Activated CD8-positive, alpha-beta memory T cell treated with anti-CD3 and anti-CD28 coated beads, Interleukin-2, amount 50 U/mL, for 4 hours (primary cell): Measurements from ENCODE around the gene INPP5A.
"Not testable (repeated sequence)": the region's sequence is repeated elsewhere in the genome, so short reads cannot be mapped to it uniquely, and the experiment has no call there.

Source experiments
- DNase-seq: peaks from one replicate; pipeline ENCODE4 v3.0.0-alpha.2; 2020

The INPP5A gene

DNA sequence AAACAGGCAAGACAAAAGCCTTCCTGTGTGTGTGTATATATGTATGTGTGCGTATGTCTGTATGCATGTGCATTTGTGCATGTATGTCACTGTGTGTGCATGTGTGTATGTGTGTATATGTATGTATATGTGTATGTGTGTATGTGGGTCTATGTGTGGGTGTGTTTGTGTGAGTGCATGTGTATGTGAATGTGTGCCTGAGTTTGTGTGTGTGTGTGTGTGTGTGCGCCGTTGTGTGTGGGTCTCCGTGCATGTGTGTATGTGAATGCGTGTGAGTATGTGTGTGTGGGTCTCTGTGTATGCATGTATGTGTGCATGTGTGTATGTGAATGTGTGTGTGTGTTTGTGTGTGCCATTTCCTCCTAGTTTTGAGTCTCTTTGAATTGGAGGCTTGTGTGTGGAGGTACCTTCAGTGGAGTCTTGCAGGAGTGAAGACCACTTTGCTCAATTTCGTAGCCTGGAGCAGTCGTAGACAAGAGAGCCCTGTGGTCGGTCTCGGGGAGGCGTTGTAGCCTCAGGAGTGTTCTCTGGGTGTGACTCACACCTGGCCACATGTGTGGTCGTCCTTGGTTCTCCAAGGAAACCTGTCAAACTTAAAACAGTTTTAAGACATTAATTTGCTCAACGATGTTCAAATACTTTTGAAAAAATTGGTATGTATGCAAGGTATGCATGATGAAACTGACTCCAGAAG is 28.1 kb downstream of the INPP5A start:
- DNase-seq: no peak

DNA sequence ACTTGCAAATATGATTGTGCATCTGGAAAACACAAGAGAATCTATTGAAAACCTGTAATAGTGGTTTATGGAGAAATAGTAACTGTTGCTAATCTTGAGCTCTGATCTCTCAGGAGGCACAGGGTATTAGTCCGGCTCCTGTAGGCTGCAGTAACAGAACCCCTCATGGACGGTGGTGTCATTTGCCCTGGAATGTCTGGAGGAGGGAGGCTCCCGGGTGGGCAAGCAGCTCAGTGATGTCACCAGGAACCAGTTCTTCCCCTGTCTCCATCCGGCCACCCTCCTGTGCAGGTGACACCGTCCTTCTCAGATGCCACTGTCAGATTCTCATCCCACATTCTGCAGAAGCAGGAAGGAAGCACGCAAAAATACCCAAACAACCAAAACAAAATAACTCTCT is 29.3 kb downstream of the INPP5A start:
- DNase-seq: no peak

DNA sequence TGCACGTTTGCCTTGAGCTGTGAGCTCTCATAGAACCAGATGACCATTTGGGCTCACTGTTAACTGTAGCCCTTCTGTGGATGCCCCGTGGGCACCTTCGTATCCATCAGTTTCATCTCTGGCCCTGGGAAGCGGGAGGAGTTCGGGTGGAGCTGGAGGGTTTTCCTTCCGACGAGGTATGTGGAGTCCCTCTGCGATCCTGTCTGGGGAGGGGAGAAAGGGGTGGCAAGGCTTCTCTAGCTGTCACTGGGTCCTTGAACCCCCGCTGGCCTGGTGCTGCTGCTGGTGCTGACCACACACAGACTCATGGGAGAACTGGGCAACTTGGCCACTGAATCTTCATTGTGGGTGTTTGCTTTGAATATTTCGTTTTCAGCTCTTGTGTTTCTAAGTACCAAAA is 32.7 kb downstream of the INPP5A start:
- DNase-seq: no peak

DNA sequence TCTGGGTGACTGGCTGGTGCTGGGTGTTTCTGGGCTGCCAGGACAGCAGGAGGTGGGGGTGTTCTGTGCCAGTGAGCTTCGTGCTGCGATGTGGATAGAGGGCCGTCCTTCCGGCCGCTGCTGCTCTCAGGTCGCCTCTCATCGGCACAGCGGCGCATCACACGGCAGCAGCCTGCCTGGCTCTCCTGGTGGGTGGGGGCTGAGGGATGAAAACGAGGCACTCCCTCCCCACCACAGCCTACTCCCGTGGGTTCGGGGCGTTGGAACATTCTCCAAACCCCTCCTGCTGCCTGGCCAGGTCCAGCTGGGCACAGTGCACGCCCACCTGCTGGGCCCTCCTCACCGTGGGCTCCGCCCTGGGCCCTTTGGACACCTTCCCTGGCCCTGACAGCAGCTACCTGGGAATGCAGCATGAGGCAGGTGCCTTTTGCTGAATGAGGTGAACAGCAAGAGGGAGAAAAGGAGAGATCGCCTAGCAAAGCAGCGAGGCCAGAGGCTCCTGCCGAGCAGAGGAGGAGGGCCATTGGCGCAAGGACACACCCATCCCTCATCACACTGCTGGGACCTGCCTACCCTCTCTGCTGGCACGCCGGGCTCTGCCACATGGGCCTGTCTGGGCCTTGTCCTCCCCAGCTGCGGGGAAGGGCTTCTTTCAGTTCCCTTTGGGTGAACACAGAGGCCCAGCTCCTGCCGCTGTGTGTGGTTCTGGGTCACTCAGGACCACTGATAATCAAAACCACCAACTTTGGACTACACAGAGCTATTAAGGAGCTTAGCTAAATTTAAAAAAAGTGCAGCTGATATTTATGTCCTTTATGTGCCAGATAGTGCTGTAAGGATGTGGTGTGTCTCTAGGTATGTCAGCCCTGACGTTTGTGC is 33.4 kb downstream of the INPP5A start:
- no peak for DNase-seq

DNA sequence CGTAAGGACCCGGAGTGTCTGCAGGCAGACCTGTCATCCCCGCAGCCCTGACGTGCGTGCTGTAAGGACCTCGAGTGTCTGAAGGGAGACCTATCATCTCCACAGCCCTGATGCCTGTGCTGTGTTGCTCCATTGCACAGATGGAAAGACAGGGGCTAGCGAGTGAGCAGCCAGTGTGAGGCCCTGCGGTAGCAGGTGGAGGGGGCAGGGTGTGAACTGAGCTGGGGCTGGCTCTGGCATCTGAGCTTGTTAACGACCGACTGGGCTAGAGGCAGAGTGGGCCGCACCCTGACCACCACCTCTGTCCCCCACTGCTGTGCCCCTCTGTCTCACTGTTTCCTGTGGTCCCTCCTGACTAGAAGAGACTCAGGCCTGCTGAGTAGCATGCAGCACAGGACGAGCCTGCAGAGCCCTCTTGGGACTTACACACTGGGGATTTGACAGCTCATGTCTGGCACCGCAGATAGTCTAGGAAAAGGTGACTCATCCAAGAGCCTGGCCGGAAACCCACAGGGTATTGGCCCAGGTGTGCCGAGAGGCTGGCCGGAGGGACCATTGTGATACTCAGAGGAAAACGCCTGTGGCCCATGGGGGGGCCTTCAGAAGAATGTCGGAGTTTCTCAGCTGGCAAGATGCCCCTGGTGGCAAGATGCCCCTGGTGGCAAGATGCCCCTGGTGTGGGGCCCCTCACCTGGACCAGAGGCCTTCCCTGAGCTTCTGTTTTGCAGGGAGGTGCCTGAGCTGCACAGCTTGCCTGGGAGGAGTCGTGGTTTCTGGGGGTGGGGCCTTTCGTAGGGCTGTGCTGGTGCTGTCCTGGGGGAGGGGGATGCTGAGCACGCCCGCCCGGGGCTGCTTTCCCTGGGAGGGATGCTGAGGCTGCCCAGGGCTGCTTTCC is 34.3 kb downstream of the INPP5A start:
- DNase-seq: peak; percentile 52

DNA sequence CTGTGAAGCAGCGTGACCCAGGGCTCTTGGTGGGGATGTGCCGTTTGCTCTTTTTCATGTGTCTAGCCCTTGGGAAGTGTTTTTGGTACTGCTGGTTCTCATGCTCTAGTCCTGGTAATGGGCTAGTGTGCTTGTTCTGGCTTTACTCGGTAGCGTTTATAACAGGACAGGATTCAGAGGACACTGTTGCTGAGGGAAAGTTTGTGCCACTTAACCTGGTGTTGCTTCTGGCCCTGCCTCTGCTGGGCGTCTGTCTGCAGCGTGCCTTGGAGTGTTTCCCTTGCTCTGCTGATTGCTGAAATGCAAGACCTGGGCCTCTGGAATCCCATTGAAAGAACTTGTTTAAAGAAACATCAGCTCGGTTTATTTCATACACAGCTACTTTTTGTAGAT is 35.0 kb downstream of the INPP5A start:
- DNase-seq: no peak

DNA sequence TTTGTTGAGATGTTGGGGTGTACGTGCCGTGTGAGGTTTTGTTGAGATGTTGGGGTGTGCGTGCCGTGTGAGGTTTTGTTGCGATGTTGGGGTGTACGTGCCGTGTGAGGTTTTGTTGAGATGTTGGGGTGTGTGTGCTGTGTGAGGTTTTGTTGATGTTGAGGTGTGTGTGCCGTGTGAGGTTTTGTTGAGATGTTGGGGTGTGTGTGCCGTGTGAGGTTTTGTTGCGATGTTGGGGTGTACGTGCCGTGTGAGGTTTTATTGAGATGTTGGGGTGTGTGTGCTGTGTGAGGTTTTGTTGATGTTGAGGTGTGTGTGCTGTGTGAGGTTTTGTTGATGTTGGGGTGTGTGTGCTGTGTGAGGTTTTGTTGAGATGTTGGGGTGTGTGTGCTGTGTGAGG is 35.4 kb downstream of the INPP5A start:
- not testable (repeated sequence) for DNase-seq

DNA sequence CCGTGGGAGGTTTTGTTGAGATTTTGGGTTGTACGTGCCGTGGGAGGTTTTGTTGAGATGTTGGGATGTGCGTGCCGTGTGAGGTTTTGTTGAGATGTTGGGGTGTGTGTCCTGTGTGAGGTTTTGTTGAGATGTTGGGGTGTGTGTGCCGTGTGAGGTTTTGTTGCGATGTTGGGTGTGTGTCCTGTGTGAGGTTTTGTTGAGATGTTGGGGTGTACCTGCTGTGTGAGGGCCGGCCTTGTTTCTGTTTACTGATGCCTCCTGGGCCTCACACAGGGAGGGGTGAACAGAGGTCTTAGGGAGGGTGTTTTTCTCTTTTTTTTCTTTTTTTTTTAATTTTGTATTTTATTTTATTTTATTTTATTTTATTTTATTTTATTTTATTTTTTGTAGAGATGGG is 36.7 kb downstream of the INPP5A start:
- DNase-seq: no peak

DNA sequence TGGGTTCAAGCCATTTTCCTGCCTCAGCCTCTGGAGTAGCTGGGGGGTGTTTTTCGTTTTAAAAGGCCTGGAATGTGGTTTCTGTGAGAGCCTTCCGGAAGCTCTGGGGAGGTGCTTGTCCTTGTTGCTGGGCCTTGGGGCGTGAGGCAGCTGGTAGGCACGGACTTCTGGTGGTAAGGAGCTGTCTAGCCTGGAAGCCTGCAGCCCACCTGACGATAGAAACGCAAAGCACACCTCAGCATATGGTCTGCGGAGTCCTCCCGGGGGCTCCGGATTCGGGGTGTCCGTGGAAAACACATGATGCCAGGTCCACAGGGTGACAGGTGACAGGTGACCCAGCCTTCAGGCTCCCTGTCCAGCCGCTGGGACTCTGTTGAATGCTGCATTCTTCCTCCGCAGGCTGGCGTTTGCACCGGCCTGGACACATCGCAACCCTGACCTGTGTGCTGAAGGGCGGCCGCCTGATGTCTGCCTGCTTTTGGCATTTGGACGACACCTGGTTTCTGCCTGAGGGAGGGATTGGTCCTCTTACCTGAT is 37.3 kb downstream of the INPP5A start:
- DNase-seq: no peak

DNA sequence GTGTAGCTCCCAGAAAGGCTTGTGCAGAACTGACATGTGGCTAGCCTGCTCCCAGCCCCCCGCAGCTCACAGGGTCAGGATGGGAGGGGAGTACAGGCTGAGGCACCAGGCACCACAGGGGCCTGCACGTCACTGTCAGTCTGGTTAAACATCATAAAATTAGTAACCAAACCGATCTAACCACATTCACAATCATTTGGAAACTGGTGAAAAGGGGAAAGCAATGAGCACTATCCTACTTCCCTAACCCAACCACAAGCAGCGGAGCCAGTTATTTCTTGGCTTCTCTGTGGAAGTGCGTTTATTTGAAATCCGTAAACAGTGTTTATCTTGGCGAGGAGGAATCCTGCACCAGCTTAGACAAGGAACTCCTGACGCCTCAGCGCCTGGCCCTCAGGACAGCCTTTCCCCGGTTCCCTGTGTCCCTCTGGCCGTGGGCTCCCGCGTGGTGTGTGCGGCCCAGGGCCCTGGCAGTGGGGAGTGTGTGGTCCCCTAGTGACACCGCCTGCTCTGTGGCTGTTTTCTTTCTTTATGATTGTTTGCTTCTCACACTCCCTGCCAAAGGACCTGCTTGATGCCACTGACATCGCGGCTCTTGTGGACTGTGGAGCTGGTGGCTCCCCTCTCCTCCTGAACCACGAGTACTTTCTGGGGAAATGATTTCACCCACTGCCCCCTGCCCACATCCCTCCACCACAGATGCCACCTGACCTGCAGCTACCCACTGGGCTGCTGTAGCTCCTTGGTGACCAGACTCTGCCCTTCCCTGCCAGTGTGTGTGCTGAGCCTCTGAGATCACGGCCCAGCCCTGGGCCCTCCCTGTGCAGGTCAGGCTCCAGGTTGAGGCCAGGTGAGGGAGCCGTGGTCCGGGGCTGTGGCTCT is 38.0 kb downstream of the INPP5A start:
- DNase-seq: no peak

DNA sequence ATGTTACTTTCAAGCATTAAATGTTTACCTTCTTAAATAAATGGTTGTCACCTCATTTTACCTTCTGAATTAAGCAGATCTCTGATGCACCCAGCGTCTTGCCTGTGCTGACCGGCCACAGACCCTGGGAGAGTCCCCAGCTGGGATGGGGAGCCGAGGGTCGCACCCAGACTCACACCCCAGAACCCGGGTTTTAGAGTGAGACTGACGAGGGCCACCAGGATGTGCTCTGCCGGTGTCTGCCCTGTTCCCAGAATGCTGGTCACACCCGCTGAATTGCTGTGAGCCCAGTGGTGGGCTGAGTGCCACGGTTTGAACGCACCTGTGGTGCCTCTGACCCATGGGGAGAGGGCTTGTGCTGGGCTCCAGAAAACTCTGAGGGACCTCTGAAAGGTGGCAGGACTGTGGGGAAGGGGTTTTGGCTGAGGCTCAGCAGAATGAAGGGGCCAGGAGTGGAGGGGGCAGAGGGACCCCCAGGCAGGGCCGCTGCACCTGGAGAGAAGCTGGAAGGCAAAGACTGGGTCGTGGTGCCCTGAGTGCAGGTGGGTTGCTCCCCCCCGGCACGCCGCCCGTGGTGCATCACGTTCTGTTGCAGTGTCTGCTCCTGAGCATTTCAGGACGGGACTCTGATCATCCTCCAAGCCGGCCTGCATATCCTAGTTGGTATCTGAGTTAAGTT is 39.2 kb downstream of the INPP5A start:
- no peak for DNase-seq

DNA sequence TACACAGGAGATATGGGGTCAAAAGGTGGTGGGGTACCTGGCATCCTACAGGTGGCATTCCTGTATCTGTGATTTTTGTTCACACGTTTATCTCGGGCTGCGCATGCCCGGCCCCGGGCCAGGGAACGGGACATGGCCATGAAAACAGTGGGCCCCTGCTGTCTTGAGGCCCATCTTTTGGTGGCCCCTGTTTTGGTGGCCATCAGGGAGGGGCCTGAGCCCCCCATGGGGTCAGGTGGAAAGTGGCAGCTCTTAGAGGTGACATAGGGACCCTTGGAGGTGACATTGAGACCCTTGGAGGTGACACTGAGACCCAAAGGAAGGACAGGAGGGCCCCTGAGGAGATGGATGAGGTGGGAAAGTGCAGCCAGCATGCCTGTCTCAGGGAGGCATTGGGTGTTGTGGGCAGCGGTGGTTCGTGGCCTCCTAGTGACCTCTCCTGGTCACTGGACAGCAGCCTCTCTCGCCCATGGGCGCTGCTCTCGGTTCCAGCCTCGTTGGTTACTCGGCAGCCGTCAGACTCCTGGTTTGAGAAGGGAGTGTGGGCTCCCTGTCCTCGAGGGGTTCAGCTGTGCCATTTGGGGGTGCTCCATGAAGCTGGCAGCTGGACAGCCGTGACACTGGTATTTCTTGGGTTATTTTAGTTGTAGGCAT is 39.9 kb downstream of the INPP5A start:
- DNase-seq: no peak

DNA sequence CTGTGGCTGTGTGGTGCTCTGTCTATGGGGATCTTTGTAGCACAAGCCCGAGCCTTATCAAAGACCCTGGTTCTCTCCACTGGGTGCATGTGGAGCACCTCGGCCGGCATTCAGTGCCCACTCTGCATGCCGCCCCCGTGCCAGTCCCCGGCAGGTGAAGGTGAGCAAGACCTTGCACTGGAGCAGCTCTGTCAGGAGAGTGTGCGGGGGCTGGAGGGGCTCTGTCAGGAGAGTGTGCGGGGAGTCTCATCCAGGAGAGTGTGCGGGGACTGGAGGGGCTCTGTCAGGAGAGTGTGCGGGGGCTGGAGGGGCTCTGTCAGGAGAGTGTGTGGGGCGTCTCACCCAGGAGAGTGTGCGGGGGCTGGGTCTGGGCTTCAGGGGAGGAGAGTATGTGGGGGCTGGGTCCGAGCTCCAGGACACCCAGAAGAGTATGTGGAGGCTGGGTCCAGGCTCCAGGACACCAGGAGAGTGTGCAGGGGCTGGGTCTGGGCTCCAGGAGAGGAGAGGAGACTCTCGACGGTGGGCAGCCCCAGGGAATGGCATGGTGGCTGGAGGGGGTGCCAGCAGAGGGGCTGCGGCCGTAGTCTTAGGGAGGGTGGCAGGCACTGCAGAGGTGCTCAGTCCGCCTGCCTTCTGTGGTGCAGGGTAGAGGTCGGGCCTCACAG is 40.8 kb downstream of the INPP5A start:
- DNase-seq: no peak

DNA sequence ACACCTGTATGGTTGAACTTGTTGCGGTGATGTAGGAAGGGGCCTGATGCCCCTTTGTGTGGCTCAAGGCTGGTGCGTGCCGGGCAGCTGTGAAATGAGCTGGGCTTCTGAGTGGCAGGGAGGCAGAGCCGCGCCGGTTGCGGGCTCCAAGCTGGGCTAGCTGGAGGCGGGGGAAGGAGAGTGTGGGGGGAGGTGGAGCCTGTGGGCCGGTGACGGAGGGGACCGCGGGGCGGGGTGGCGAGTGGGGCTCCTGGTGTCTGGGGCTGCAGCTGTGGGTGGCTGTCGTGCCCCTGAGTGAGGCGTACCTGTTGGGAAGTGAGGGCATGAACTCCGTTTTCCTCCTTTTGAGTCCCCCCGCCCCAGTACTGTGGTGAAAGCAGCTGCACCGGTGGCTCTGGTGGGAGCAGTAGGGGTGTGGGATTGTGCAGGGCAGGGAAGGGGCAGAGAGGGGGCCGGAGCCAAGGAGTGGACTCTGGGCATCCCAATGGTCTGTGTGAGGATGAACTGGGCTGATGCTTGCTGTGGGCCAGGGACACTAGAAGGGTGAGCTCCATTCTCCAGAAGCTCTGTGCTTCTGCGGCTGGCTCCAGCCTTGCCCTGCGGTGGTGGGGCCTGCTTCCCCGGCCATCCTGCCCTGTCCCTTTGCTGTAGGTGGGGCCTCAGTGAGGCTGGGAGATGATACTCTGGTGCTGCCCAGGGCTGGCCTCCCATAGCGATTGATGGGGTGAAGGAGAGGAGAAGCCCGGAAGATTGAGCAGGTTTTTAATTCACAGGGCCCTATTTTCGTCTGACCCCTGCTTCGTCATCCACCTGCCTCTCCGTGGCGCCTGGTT is 41.7 kb downstream of the INPP5A start:
- no peak for DNase-seq

DNA sequence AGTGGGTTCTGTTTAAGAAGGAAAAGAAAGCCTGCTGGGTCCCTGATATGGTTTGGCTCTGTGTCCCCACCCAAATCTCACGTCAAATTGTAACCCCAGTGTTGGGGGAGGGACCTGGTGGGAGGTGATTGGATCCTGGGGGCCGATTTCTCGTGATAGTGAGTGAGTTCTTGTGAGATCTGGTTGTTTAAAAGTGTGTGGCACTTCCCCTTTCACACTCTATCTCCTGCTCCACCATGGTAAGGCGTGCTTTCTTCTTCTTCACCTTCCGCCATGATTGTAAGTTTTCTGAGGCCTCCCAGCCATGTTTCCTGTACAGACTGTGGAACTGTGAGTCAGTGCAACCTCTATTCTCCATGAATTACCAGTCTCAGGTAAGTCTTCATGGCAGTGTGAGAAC is 42.6 kb downstream of the INPP5A start:
- DNase-seq: no peak

DNA sequence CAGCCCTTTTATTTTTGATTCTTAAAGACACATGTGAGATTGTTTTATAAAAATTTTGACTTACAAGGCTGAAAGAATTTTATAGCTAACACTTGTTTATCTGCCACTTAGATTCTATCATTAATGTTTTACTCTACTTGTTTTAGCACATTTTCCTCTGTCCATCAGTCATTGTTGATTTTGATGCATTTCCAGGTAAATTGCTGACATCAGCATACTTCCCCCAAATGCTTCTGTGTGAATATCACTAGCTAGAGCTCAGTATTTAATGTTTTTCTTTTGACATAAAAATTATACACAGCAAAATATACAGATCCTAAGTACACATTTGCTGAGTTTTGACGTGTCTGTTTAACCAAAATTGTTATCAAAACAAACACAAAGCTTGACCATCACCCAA is 43.0 kb downstream of the INPP5A start:
- no peak for DNase-seq

DNA sequence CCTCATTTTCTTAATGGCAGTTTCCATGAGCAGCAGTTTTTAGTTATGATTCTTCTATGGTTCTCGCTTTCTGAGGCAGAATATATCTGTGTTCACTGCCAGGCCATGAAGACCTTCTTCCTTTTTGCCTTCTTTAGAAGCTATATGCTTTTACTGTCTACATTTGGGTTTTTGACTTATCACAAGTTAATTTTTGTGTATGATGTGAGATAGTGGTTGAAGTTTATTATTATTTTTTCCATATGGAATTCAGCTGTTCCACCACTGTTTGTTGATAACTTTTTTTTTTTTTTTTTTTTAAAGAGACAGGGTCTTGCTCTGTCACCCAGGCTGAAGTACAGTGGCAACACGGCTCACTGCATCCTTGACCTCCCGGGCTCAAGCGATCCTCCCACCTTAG is 44.5 kb downstream of the INPP5A start:
- no peak for DNase-seq

DNA sequence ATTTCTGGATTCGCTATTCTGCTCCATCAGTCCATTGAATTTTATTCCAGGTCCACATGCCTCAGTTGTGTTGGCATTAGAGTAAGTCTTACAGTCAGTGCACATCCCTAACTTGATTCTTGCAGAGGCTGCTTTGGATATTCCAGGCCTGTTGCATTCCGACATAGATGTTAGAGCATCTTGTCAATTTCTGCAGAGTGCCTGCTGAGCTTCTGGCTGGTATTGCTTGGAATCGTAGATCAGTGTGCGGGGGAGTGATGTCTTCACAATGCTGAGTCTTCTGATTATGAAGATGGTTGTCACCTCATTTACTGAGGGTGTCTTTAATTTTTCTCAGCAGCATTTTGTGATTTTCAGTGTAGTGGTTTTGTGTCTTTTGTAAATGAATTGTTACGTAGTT is 45.2 kb downstream of the INPP5A start:
- DNase-seq: no peak

DNA sequence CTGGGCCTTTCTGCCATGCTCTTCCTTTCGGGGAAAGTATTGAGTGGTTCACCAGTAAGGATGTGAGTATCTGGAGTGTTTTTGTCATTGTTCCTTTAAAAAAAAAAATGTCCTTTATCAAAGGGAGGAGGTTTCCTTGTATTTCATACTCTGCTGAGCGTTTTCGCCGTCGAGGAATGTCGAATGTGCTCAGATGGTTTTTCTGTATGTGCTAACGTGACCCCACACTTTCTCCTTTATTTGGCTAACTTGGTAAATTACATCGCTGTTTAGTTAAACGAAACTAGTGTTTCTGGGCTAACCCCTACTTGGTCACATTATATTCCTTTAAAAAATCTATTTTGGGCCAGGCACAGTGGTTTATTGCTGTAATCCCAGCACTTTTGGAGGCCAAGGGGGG is 45.9 kb downstream of the INPP5A start:
- no peak for DNase-seq
